Parathyroid adenoma (tissue), 2 donors: ENCODE results near the gene SNAI3.

Experiments
- H2AFZ ChIP-seq: fragments of 300-600 bp; sonication (generic); one replicate; pipeline ENCODE4 v1.7.0; 2017; ENCODE audit warnings: antibody characterized with exemption, mild to moderate bottlenecking
- H3K27ac ChIP-seq: fragments of 300-600 bp; sonication (generic); one replicate; pipeline ENCODE4 v1.7.0; 2017
- H3K27me3 ChIP-seq: fragments of 300-600 bp; sonication (generic); one replicate; pipeline ENCODE4 v1.7.0; 2017; ENCODE audit warnings: low read length; ENCODE audit not compliant: control insufficient read depth, insufficient read depth
- H3K36me3 ChIP-seq: fragments of 300-600 bp; sonication (generic); one replicate; pipeline ENCODE4 v1.7.0; 2017; ENCODE audit warnings: low read length; ENCODE audit not compliant: control insufficient read depth, insufficient read depth
- H3K4me1 ChIP-seq: fragments of 300-600 bp; sonication (generic); one replicate; pipeline ENCODE4 v1.7.0; 2017; ENCODE audit warnings: control low read depth
- H3K4me2 ChIP-seq: fragments of 300-600 bp; sonication (generic); one replicate; pipeline ENCODE4 v1.7.0; 2017; ENCODE audit warnings: low read length
- H3K4me3 ChIP-seq: fragments of 300-600 bp; sonication (generic); one replicate; pipeline ENCODE4 v1.7.0; 2017; ENCODE audit warnings: low read depth, low read length
- H3K79me2 ChIP-seq: fragments of 300-600 bp; sonication (generic); one replicate; pipeline ENCODE4 v1.7.0; 2017; ENCODE audit warnings: control low read depth
- H3K9ac ChIP-seq: fragments of 300-600 bp; sonication (generic); one replicate; pipeline ENCODE4 v1.7.0; 2017; ENCODE audit warnings: mild to moderate bottlenecking
- H3K9me3 ChIP-seq: fragments of 300-600 bp; sonication (generic); one replicate; pipeline ENCODE4 v1.7.0; 2017; ENCODE audit warnings: low read length; ENCODE audit not compliant: control insufficient read depth
- TF ChIP-seq, protein P1 (sequence below): fragments of 300-600 bp; sonication (generic); IDR thresholded peaks from one replicate; pipeline ENCODE4 v1.7.0; 2017; ENCODE audit warnings: antibody characterized with exemption, mild to moderate bottlenecking
- donor health status: primary hyperparathyroidism.

Gene SNAI3

GRCh38 chr16:88700322-88700635, 14.0 kb upstream of the SNAI3 start:
- Histone ChIP-seq H3K9ac (no peak overlapping the region), H2AFZ (no peak overlapping the region)

GRCh38 chr16:88699180-88699579, 12.9 kb upstream of the SNAI3 start:
- H2AFZ ChIP-seq, result no peak overlapping the region
- H3K4me2 ChIP-seq, result no peak overlapping the region
- no peak overlapping the region for H3K27ac ChIP-seq
- TF ChIP-seq, protein P1, sequence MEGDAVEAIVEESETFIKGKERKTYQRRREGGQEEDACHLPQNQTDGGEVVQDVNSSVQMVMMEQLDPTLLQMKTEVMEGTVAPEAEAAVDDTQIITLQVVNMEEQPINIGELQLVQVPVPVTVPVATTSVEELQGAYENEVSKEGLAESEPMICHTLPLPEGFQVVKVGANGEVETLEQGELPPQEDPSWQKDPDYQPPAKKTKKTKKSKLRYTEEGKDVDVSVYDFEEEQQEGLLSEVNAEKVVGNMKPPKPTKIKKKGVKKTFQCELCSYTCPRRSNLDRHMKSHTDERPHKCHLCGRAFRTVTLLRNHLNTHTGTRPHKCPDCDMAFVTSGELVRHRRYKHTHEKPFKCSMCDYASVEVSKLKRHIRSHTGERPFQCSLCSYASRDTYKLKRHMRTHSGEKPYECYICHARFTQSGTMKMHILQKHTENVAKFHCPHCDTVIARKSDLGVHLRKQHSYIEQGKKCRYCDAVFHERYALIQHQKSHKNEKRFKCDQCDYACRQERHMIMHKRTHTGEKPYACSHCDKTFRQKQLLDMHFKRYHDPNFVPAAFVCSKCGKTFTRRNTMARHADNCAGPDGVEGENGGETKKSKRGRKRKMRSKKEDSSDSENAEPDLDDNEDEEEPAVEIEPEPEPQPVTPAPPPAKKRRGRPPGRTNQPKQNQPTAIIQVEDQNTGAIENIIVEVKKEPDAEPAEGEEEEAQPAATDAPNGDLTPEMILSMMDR, result no peak
- no peak overlapping the region for H3K4me3 ChIP-seq
- no peaks in the 10 kb centered on the region for H3K27me3 ChIP-seq
- no peaks in the 10 kb centered on the region for H3K4me1 ChIP-seq
- H3K36me3 ChIP-seq, result no peaks in the 10 kb centered on the region
- H3K79me2 ChIP-seq, result peaks cover 8% of the 10 kb centered on the region
- no peaks in the 10 kb centered on the region for H3K9me3 ChIP-seq
- H3K9ac ChIP-seq, result no peak overlapping the region

More at GRCh38 chr16:88700322-88700635, 14.0 kb upstream of the SNAI3 start:
- Histone ChIP-seq H3K4me2 (no peak overlapping the region), H3K36me3 (no peaks in the 10 kb centered on the region), H3K9me3 (no peaks in the 10 kb centered on the region), H3K4me3 (no peak overlapping the region), H3K27ac (no peak overlapping the region), H3K79me2 (peaks cover 13% of the 10 kb centered on the region), H3K4me1 (peaks cover 4% of the 10 kb centered on the region), H3K27me3 (no peaks in the 10 kb centered on the region)
- TF ChIP-seq, protein P1, result no peak

DNA sequence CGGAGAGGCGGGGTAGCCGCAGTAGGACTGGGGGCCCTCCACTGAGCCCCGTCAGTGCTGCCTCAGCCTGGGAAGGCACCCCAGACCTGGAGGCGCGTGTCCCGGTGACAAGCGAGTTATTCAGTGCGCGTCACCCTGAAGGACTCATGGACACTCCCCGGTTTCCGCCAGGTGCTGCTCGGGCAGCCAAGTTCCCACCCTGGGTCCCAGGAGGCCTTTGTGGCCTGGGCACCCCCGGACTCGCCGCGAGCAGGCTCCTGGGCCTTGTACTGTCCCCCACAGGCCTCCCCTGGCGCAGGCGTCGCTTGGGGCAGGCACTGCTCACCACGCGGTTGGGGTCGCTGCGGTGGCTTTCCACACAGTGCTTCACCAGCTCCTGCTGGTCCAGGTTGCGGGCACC, 12.3 kb upstream of the SNAI3 start:
- Histone ChIP-seq H3K27me3 (no peaks in the 10 kb centered on the region), H3K9ac (no peak overlapping the region), H3K4me2 (no peak overlapping the region), H3K27ac (no peak overlapping the region), H2AFZ (no peak overlapping the region), H3K79me2 (peaks cover 3% of the 10 kb centered on the region), H3K4me1 (no peaks in the 10 kb centered on the region), H3K36me3 (no peaks in the 10 kb centered on the region), H3K4me3 (no peak overlapping the region), H3K9me3 (no peaks in the 10 kb centered on the region)
- TF ChIP-seq, protein P1, result no peak

GRCh38 chr16:88697831-88698615, 11.7 kb upstream of the SNAI3 start:
- H3K27me3 ChIP-seq, result no peaks in the 10 kb centered on the region
- H3K79me2 ChIP-seq, result peaks cover 3% of the 10 kb centered on the region
- no peaks in the 10 kb centered on the region for H3K4me1 ChIP-seq
- H3K36me3 ChIP-seq, result no peaks in the 10 kb centered on the region
- no peak overlapping the region for H3K9ac ChIP-seq
- no peak overlapping the region for H2AFZ ChIP-seq
- no peak overlapping the region for H3K27ac ChIP-seq
- H3K9me3 ChIP-seq, result no peaks in the 10 kb centered on the region
- no peak overlapping the region for H3K4me2 ChIP-seq
- TF ChIP-seq, protein P1, result peak; percentile 47
- no peak overlapping the region for H3K4me3 ChIP-seq
